H1 (cell line): ENCODE measurements around the gene MAP4K4. TPM values are rescaled to one million over a fixed set of nuclear protein-coding genes. Genes with fewer than 3 reads are reported as not detected.

Source experiments
- CTCF ChIA-PET: fragments of 300-600 bp; sonication (Branson Sonifier 250); formaldehyde crosslinking; loops from one replicate; lab custom pipeline; 2021; ENCODE audit not compliant: partially characterized antibody; lab: Charles Lee
- POLR2A ChIA-PET: fragments of 300-600 bp; sonication (Branson Sonifier 250); formaldehyde crosslinking; loops from one replicate; lab custom pipeline; 2021; ENCODE audit warnings: inconsistent platforms; ENCODE audit not compliant: partially characterized antibody; lab: Charles Lee
- DNase-seq, 2 experiments: peaks; one replicate each; pipeline versions ENCODE4 v3.0.0 to v3.0.0-alpha.2; 2010 to 2022; ENCODE audit warnings: low spot score in 2 of 2, low read depth in 1 of 2, mixed read lengths in 1 of 2
- FAIRE-seq: peaks from 2 replicates; lab custom pipeline; 2011; peaks lifted over from hg19 to GRCh38; lab: Jason Lieb, UNC
- H2AFZ ChIP-seq: 2 replicates; pipeline ENCODE4 v1.8.1; 2012; ENCODE audit warnings: low read length, inconsistent platforms
- H2AK5ac ChIP-seq: 2 replicates; pipeline ENCODE4 v1.6.1; 2013; ENCODE audit warnings: low read depth, low read length
- H2BK120ac ChIP-seq: replicated peaks from 2 replicates; pipeline ENCODE3; 2013; ENCODE audit warnings: low read depth, low read length, inconsistent platforms
- H2BK12ac ChIP-seq: 2 replicates; pipeline ENCODE4 v1.6.1; 2013; ENCODE audit warnings: low read depth, low read length
- H2BK15ac ChIP-seq: 2 replicates; pipeline ENCODE4 v1.6.1; 2013; ENCODE audit warnings: low read length
- H2BK20ac ChIP-seq: 2 replicates; pipeline ENCODE4 v1.6.1; 2013; ENCODE audit warnings: low read length
- H2BK5ac ChIP-seq: 2 replicates; pipeline ENCODE4 v1.6.1; 2013; ENCODE audit warnings: low read depth, low read length
- H3K14ac ChIP-seq: 2 replicates; pipeline ENCODE4 v1.6.1; 2013; ENCODE audit warnings: inconsistent platforms; ENCODE audit not compliant: insufficient read length
- H3K18ac ChIP-seq: 2 replicates; pipeline ENCODE4 v1.6.1; 2013; ENCODE audit warnings: low read length; ENCODE audit errors: extremely low read depth
- H3K23ac ChIP-seq: 2 replicates; pipeline ENCODE4 v1.6.1; 2013; ENCODE audit warnings: inconsistent platforms; ENCODE audit not compliant: insufficient read length
- H3K23me2 ChIP-seq: 2 replicates; pipeline ENCODE4 v1.6.1; 2013; ENCODE audit warnings: low read depth, low read length
- H3K27ac ChIP-seq: 2 replicates; pipeline ENCODE4 v1.6.1; 2011; ENCODE audit warnings: low read depth, low read length, inconsistent platforms
- H3K27me3 ChIP-seq, 4 experiments: replicated peaks in 1 of 4; 1 replicate in 1 of 4; 2 replicates in 3 of 4; pipeline versions ENCODE4 v1.6.1 to v1.8.1; 2011 to 2013; ENCODE audit warnings: low read length in 3 of 4, mild to moderate bottlenecking in 3 of 4, inconsistent platforms in 2 of 4, mixed read lengths in 2 of 4, moderate library complexity in 1 of 4; ENCODE audit not compliant: control insufficient read depth in 3 of 4, insufficient read depth in 3 of 4; ENCODE audit errors: extremely low read depth in 1 of 4
- H3K36me3 ChIP-seq, 4 experiments: 2 replicates each; pipeline versions ENCODE4 v1.6.1 to v1.8.1; 2011 to 2013; ENCODE audit warnings: mild to moderate bottlenecking in 4 of 4, low read length in 3 of 4, moderate library complexity in 2 of 4, control low read depth in 1 of 4, inconsistent platforms in 1 of 4; ENCODE audit not compliant: insufficient read depth in 4 of 4, control insufficient read depth in 2 of 4
- H3K4ac ChIP-seq: replicated peaks from 2 replicates; pipeline ENCODE3; 2013; ENCODE audit warnings: low read length, low read depth, mixed read lengths, inconsistent platforms; ENCODE audit not compliant: insufficient read length
- H3K4me1 ChIP-seq, 4 experiments: replicated peaks in 1 of 4; 1 replicate in 1 of 4; 2 replicates in 3 of 4; pipeline versions ENCODE4 v1.6.1 to v1.8.1; 2011 to 2013; ENCODE audit warnings: low read length in 3 of 4, inconsistent platforms in 2 of 4, mixed read lengths in 1 of 4; ENCODE audit not compliant: insufficient read depth in 4 of 4, control insufficient read depth in 3 of 4
- H3K4me2 ChIP-seq, 2 experiments: 2 replicates each; pipeline versions ENCODE4 v1.6.1 to v1.8.1; 2011 to 2013; ENCODE audit warnings: low read depth in 2 of 2, low read length in 2 of 2, control low read depth in 1 of 2, inconsistent platforms in 1 of 2, mild to moderate bottlenecking in 1 of 2; ENCODE audit not compliant: insufficient read depth in 1 of 2
- H3K4me3 ChIP-seq, 4 experiments: fragments of 200-600, 300-600 bp in 1 of 4; sonication (generic), shearing (Covaris generic), sonication (Bioruptor Twin) in 1 of 4; 2 replicates each; pipeline versions ENCODE4 v1.5.1 to v1.8.1; 2011 to 2016; ENCODE audit warnings: low read length in 4 of 4, low read depth in 3 of 4, control low read depth in 2 of 4, inconsistent platforms in 2 of 4, mild to moderate bottlenecking in 2 of 4, mixed read lengths in 1 of 4, moderate library complexity in 1 of 4; ENCODE audit not compliant: insufficient read depth in 2 of 4; ENCODE audit errors: extremely low read depth in 1 of 4
- H3K56ac ChIP-seq: replicated peaks from 2 replicates; pipeline ENCODE3; 2013; ENCODE audit warnings: low read depth, mild to moderate bottlenecking, mixed read lengths, low read length, inconsistent platforms; ENCODE audit not compliant: insufficient read length
- H3K79me1 ChIP-seq: 2 replicates; pipeline ENCODE4 v1.6.1; 2013; ENCODE audit warnings: low read depth, low read length, control low read depth
- H3K79me2 ChIP-seq, 2 experiments: 2 replicates each; pipeline versions ENCODE4 v1.6.1 to v1.8.1; 2012 to 2013; ENCODE audit warnings: low read length in 2 of 2, mild to moderate bottlenecking in 2 of 2, inconsistent platforms in 1 of 2; ENCODE audit not compliant: insufficient read depth in 2 of 2, control insufficient read depth in 1 of 2
- H3K9ac ChIP-seq, 4 experiments: replicated peaks in 1 of 4; 1 replicate in 1 of 4; 2 replicates in 3 of 4; pipeline versions ENCODE4 v1.6.1 to v1.8.1; 2011 to 2013; ENCODE audit warnings: low read depth in 3 of 4, low read length in 3 of 4, control low read depth in 2 of 4, mild to moderate bottlenecking in 2 of 4, moderate library complexity in 2 of 4, inconsistent platforms in 1 of 4; ENCODE audit errors: extremely low read depth in 1 of 4
- H3K9me3 ChIP-seq, 2 experiments: 2 replicates each; pipeline versions ENCODE4 v1.6.1 to v1.8.1; 2012 to 2013; ENCODE audit warnings: mild to moderate bottlenecking in 2 of 2, moderate library complexity in 2 of 2, control low read depth in 1 of 2, inconsistent platforms in 1 of 2, low read depth in 1 of 2, low read length in 1 of 2, mixed read lengths in 1 of 2; ENCODE audit not compliant: insufficient read depth in 2 of 2
- H4K20me1 ChIP-seq, 2 experiments: replicated peaks in 1 of 2; 2 replicates each; pipeline versions ENCODE3 to v1.8.1; 2011 to 2013; ENCODE audit warnings: inconsistent platforms in 2 of 2, low read length in 2 of 2, mild to moderate bottlenecking in 1 of 2; ENCODE audit not compliant: insufficient read depth in 2 of 2, control insufficient read depth in 1 of 2
- H4K5ac ChIP-seq: 2 replicates; pipeline ENCODE4 v1.6.1; 2013; ENCODE audit warnings: low read length, low read depth, mixed read lengths, inconsistent platforms; ENCODE audit not compliant: insufficient read length
- H4K8ac ChIP-seq: 2 replicates; pipeline ENCODE4 v1.8.0; 2013; ENCODE audit warnings: mild to moderate bottlenecking, moderate library complexity, low read length, inconsistent platforms; ENCODE audit not compliant: insufficient read depth; ENCODE audit errors: extremely low read depth
- H4K91ac ChIP-seq: replicated peaks from 2 replicates; pipeline ENCODE3; 2013; ENCODE audit warnings: low read length, mixed read lengths, inconsistent platforms; ENCODE audit not compliant: insufficient read length
- CBX5 ChIP-seq: fragments of 300-800, 300-1000 bp; sonication (generic); IDR thresholded peaks from 2 replicates; pipeline ENCODE4 v1.7.1; 2016; ENCODE audit warnings: antibody characterized with exemption, low read length, low read depth
- CHD2 ChIP-seq: IDR thresholded peaks from 2 replicates; pipeline ENCODE4 v1.6.1; 2012; ENCODE audit warnings: low read length, improper control_type of control experiment
- CREB1 ChIP-seq: IDR thresholded peaks from 2 replicates; pipeline ENCODE4 v1.6.1; 2012; ENCODE audit warnings: inconsistent platforms
- EZH2 ChIP-seq: fragments of 200-600 bp; sonication (generic); IDR thresholded peaks from 2 replicates; pipeline ENCODE4 v1.7.1; 2012; ENCODE audit warnings: low read depth, mild to moderate bottlenecking, moderate library complexity, low read length, inconsistent platforms; ENCODE audit not compliant: severe bottlenecking
- FOSL1 ChIP-seq: IDR thresholded peaks from 2 replicates; pipeline ENCODE4 v1.6.1; 2011; ENCODE audit warnings: mild to moderate bottlenecking, low read depth, low read length, moderate library complexity; ENCODE audit not compliant: insufficient read depth
- GTF2F1 ChIP-seq: IDR thresholded peaks from 2 replicates; pipeline ENCODE4 v1.6.1; 2012; ENCODE audit warnings: low read depth, low read length, improper control_type of control experiment, borderline replicate concordance
- MAFK ChIP-seq: IDR thresholded peaks from 2 replicates; pipeline ENCODE4 v1.6.1; 2012; ENCODE audit warnings: low read depth, mild to moderate bottlenecking, improper control_type of control experiment, low read length
- RXRA ChIP-seq: IDR thresholded peaks from 2 replicates; pipeline ENCODE4 v1.6.1; 2011; ENCODE audit warnings: low read depth, mild to moderate bottlenecking, low read length, moderate library complexity; ENCODE audit not compliant: insufficient read depth
- SP2 ChIP-seq: IDR thresholded peaks from 2 replicates; pipeline ENCODE4 v1.6.1; 2012; ENCODE audit warnings: mild to moderate bottlenecking, low read length, inconsistent platforms
- TAF1 ChIP-seq: IDR thresholded peaks from 2 replicates; pipeline ENCODE4 v1.6.1; 2011; ENCODE audit warnings: mild to moderate bottlenecking, low read depth, low read length
- TBP ChIP-seq: IDR thresholded peaks from 2 replicates; pipeline ENCODE4 v1.6.1; 2011; ENCODE audit warnings: low read depth, low read length, improper control_type of control experiment
- TEAD4 ChIP-seq: IDR thresholded peaks from 2 replicates; pipeline ENCODE4 v1.6.1; 2012; ENCODE audit warnings: low read depth, low read length, inconsistent platforms, mixed read lengths
- WGBS, 2 experiments: shearing (Covaris generic) in 1 of 2; methylation state at CpG; one replicate each; pipeline versions ENCODE4 v1.1.6 to v1.1.7; 2013 to 2015; ENCODE audit warnings: low lambda C conversion rate in 2 of 2, mixed read lengths in 2 of 2, inconsistent platforms in 1 of 2, low coverage in 1 of 2, missing lambda C conversion rate in 1 of 2; ENCODE audit not compliant: insufficient replicate concordance in 2 of 2, insufficient coverage in 1 of 2, insufficient read length in 1 of 2; ENCODE audit errors: extremely low coverage in 1 of 2, missing lambda C conversion rate in 1 of 2; 5-methylcytosine and 5-hydroxymethylcytosine counted together
- polyA plus RNA-seq, 7 experiments: library from polyadenylated mRNA; depleted of rRNA in 3 of 7; stranded (reverse) in 5 of 7; unstranded in 2 of 7; fragments of >200 nt in 5 of 7; fragments of 200-250 nt in 2 of 7; gene quantifications; 1 replicate in 5 of 7; 2 replicates in 1 of 7; 4 replicates in 1 of 7; pipeline versions ENCODE4 v1.2.1 to v1.2.3, GENCODE V29; 2011 to 2013; ENCODE audit warnings: missing spikeins in 2 of 7, mixed read lengths in 2 of 7
- total RNA-seq: library from RNA; stranded (reverse); fragmentation: NEBNext Ultra II Directional; extraction: Animal tissue kit (Norgen Biotek cat#: 25700); gene quantifications from 2 replicates; pipeline ENCODE4 v1.2.1, GENCODE V29; 2021
- TF ChIP-seq, protein P1 (sequence below): IDR thresholded peaks from 2 replicates; pipeline ENCODE4 v1.6.1; 2012; ENCODE audit warnings: inconsistent platforms

Gene MAP4K4
- total and polyA plus RNA-seq, 2 of the 8 experiments (the other 6 are each of a cell fraction or from before 2014, with no cell fraction given): 53.2 to 138 TPM

DNA sequence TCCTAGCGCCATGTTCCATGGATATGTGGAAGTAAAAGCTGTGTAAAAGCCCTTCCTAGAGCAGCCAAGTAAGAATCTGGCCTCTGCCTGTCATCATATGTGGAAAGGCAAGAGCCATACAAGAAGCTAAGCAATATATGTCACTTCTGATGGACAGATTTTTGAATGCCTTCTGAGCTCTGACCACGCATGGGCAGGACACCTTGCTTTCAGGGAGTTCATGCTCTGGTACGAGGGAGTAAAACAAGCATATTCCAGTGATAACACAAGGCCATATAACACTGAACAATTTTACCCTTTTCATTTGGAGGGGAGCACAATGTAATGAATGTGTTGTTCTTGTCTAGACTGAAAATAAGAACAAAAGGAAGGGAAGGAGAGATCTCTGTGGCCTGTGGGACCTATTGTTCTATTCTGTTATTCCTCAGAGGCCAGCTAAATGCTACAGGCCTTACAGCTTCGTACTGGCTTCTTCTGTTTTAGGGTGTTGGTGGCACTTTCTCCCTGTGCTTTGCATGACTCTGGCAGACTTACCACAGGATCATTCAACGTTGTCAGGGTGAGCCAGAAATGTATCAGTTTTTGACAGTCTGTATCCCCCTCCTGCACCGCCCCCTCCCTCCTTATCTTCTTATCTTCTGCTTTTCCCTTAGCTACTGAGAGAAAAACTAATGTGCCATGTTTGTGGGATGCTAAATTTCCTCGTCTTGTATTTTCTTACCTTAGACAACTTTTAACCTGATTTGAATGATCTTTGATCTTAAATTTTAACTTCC lies 99.5 kb downstream of the MAP4K4 start:
- Histone ChIP-seq H3K4me2 (no peak overlapping the region), H3K18ac (no peak overlapping the region), H2BK15ac (no peak overlapping the region), H2BK12ac (no peak overlapping the region), H2BK20ac (no peak overlapping the region), H3K14ac (no peak overlapping the region), H3K9me3 (no peaks in the 10 kb centered on the region), H2BK5ac (no peak overlapping the region; the same call in 1 of the 2 replicates), H2AK5ac (no peak overlapping the region), H3K4ac (no peak overlapping the region), H4K8ac (no peak overlapping the region), H3K56ac (no peak overlapping the region), H3K23ac (no peak overlapping the region), H3K79me1 (0 out of 2 replicates have a peak, but pooled peaks cover 7% of the 10 kb centered on the region), H3K9ac (no peak overlapping the region), H4K5ac (no peak overlapping the region), H3K4me1 (peaks cover 0 to 11% (median 5%) of the 10 kb centered on the region in 4 experiments; a peak in 3 of 7 replicates), H3K4me3 (no peak overlapping the region), H2BK120ac (no peak overlapping the region), H2AFZ (no peak overlapping the region), H4K91ac (no peak overlapping the region), H3K27me3 (no peaks in the 10 kb centered on the region), H3K79me2 (peaks cover 5 to 93% of the 10 kb centered on the region in 2 experiments), H3K36me3 (no peaks in the 10 kb centered on the region), H4K20me1 (peaks cover 8 to 18% of the 10 kb centered on the region in 2 experiments), H3K23me2 (no peaks in the 10 kb centered on the region), H3K27ac (no peak overlapping the region)
- FAIRE-seq: no peak
- CTCF ChIA-PET: interaction anchor here (0.6 to 2.8 kb wide), 11 partner anchors 10 to 225 kb away, joined by 3 to 10 read pairs (median 3); no protein-coding TSS in a partner anchor
- POLR2A ChIA-PET: interaction anchor here (0.9 kb wide), 1 partner anchor 20 kb away, joined by 3 read pairs; no protein-coding TSS in a partner anchor
- DNase-seq: no peak
- 95% methylated on average over 7 of the region's 7 CpGs; no CpG with 5 or more reads in 1 of the 2 experiments for WGBS, 2 experiments
- TF ChIP-seq, protein P1, sequence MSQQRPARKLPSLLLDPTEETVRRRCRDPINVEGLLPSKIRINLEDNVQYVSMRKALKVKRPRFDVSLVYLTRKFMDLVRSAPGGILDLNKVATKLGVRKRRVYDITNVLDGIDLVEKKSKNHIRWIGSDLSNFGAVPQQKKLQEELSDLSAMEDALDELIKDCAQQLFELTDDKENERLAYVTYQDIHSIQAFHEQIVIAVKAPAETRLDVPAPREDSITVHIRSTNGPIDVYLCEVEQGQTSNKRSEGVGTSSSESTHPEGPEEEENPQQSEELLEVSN: no peak
- TF ChIP-seq CREB1 (no peak), CBX5 (no peak), FOSL1 (no peak), GTF2F1 (no peak), EZH2 (no peak), SP2 (no peak), TEAD4 (no peak), MAFK (no peak), CHD2 (no peak), RXRA (no peak), TAF1 (no peak), TBP (no peak)
